ENCODE results near the gene GJA3.

- TF ChIP-seq POLR2A (IDR thresholded peaks at IDR 0.05; ENCODE audit: low read depth, low read length) (no peak), CTCF (conservative IDR thresholded peaks at IDR 0.05; ENCODE audit: low read depth, low read length) (no peak), MAFK (IDR thresholded peaks at IDR 0.05; ENCODE audit: low read depth, low read length) (no peak), BHLHE40 (IDR thresholded peaks at IDR 0.05; ENCODE audit: low read depth, low read length) (no peak), CHD1 (IDR thresholded peaks at IDR 0.05; ENCODE audit: low read depth, low read length) (no peak), MXI1 (IDR thresholded peaks at IDR 0.05; ENCODE audit: borderline replicate concordance, low read depth, low read length) (no peak), RAD21 (IDR thresholded peaks at IDR 0.05; ENCODE audit: low read length) (no peak), CEBPB (IDR thresholded peaks at IDR 0.05; ENCODE audit: low read depth, low read length) (no peak), RCOR1 (IDR thresholded peaks at IDR 0.05; ENCODE audit: insufficient replicate concordance, low read length) (no peak)
- TF ChIP-seq, protein P1, sequence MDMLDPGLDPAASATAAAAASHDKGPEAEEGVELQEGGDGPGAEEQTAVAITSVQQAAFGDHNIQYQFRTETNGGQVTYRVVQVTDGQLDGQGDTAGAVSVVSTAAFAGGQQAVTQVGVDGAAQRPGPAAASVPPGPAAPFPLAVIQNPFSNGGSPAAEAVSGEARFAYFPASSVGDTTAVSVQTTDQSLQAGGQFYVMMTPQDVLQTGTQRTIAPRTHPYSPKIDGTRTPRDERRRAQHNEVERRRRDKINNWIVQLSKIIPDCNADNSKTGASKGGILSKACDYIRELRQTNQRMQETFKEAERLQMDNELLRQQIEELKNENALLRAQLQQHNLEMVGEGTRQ (IDR thresholded peaks at IDR 0.05; ENCODE audit: low read depth, low read length) = no peak
Observed at GRCh38 chr13:20093951-20094350, 66.9 kb downstream of the GJA3 start.
